GM21576 (cell line): ENCODE measurements around the gene SCYL2.
"Not testable (repeated sequence)": the region's sequence is repeated elsewhere in the genome, so short reads cannot be mapped to it uniquely, and the experiment has no call there.

Source experiments
- ATAC-seq: cut with Tn5 transposase; IDR thresholded peaks from one replicate; pipeline ENCODE4 v1.9.1; 2021; ENCODE audit warnings: mild to moderate bottlenecking, moderate library complexity; ENCODE audit not compliant: unreplicated experiment

Gene SCYL2

DNA sequence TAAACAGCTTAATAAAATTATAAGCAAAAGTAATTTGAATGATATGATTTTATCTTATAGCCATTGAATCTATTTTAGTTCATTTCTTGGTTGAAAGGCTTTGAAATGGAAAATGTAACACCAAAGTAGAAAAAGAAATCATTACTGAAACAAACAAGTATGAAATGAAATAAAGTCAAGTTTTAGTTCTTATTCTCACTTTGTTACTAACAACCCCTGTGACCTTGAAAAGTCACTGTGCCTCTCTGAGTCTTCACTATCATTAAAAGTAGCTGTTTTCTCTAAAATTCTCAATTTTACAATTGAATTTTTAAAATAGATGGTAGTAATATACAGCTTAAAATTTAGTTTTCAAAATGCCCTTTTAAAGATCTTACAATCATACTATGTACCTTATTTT is 57.5 kb downstream of the SCYL2 start:
- ATAC-seq, result peak; percentile 54

DNA sequence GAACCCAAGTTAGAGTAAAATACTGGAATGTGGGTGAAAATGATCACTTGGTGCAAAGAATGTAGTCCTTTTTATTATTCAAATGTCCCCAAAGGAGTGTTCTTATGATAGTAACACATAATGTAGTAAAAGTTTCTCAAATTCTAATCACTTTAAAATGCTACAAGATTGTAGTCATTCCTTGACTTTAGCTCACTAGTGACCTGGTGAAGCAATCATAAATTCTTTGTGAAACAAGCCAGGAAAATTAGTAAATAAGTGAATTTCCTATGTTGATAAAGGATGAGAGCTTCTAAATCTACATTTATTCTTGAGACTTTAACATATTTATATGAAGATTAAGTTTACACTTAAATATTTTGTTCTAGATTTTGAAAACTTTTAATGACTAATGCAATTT is 59.2 kb downstream of the SCYL2 start:
- no peak for ATAC-seq

DNA sequence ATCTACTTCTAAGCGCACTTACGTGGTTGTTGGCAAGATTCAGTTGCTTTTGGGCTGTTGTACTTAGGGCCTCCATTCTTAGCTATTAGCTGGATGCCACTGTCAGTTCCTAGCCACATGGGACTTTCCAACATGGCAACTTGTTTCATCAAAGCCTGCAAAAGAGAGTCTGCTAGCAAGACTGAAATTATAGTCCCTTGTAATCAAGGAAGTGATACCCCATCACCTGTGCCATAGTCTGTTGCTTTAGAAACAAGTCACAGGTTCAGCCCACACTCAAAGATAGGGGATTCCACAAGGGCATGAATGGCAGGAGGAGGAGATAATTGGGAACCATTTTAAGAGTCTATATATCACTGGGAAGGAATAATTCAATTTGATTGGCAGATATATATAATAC is 62.8 kb downstream of the SCYL2 start:
- peak; percentile 94 for ATAC-seq

DNA sequence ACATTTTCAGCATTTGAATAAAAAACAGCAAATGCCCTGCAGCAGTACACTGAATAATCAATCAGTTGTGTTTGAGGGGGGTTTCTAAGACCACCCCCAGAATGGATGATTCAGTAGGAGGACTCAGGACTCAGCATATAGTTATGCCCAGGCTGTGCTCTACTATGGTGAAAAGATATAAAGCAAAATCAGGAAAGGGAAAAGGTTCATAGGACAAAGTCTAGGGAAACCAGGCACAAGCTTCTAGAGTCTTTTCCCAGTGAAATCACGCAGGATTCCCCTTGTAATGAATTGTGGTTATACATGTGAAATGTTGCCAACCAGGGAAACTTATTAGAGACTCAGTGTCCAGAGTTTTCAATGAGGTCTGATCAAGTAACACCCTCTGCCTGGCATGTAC is 64.9 kb downstream of the SCYL2 start:
- ATAC-seq, result no peak

DNA sequence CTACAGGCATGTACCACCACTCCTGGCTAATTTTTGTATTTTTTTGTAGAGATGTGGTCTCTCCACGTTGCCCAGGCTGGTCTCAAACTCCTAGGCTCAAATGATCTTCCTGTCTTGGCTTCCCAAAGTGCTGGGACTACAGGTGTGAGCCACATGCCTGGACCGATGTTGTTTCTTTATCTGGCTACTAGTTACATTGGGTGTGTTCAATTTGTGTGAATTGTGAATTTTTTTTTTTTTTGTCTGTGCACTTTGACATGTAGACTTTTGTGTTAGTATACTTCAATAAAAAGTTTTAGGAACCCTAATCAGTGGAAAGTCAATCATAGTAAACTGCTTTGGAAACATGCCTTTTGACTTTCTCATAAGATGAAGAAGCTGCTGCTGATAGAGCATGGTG is 65.9 kb downstream of the SCYL2 start:
- ATAC-seq, result no peak

DNA sequence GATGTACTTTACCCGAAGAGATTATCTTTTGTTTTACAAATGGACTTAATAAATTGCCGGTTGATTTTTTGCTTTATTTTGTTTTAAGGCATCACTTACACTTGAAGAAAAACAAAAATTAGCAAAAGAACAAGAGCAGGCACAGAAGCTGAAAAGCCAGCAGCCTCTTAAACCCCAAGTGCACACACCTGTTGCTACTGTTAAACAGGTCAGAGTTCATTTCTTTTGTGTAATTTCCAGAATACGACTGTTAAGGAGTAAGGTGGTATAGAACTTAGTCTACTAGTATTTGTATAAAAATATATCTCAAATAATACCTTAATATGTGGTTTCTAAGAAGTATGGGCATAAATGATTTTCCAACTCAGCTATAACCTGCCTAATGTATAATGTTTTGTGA is 70.3 kb downstream of the SCYL2 start:
- ATAC-seq, result no peak

DNA sequence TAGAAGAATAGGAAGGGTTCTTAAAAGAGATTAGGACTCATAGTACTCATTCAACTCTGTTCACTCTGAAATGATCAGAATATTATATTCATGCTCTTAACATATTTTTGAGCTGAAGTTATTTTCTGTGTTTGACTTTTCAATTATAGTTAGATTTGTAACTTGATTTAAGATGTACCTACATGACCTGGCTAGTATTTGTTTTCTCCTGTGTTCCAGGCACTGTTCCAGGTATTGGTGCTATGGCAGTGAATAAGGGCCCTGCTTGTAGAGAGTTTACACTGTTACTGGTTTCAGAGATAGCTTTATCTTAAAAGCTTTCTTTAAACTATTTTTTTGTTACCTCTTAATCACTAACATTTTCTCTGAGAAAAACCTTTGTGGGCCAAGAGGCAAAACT is 70.8 kb downstream of the SCYL2 start:
- no peak for ATAC-seq

DNA sequence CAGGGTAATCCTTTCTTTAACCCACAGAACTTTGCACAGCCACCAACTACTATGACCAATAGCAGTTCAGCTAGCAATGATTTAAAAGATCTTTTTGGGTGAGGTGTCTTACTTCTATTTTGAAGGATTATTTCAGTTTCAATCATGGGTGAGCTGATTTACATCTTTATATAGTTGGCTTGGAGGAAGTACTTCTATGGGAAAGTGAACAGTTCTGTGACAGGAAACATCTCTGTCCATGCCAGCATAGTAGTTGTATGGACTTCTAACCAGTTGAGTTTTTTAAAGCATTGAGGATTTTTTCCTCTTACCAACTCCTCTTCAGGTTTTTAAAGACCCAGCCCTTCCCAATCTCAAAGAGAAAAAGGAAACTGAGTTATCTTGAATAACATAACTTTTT is 72.1 kb downstream of the SCYL2 start:
- peak; percentile 53 for ATAC-seq

DNA sequence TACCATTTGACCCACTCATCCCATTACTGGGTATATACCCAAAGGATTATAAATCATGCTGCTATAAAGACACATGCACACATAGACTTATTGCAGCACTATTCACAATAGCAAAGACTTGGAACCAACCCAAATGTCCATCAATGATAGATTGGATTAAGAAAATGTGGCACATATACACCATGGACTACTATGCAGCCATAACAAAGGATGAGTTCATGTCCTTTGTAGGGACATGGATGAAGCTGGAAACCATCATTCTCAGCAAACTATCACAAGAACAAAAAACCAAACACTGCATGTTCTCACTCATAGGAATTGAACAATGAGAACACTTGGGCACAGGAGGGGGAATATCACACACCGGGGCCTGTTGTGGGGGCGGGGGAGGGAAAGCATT is 75.9 kb downstream of the SCYL2 start:
- not testable (repeated sequence) for ATAC-seq

DNA sequence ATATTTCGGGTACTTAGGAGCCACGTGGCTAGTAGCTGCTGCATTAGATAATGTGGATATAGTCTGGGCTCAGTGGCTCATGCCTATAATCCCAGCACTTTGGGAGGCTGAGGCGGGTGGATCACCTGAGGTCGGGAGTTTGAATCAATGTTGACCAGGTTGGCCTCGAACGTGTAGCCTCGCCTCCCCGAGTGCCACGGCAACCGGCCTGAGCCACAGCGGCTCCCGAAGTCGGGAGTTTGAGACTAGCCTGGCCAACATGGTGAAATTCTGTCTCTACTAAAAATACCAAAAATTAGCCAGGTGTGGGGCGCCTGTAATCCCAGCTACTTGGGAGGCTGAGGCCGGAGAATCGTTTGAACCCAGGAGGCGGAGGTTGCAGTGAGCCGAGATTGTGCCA is 77.4 kb downstream of the SCYL2 start:
- ATAC-seq, result not testable (repeated sequence)

DNA sequence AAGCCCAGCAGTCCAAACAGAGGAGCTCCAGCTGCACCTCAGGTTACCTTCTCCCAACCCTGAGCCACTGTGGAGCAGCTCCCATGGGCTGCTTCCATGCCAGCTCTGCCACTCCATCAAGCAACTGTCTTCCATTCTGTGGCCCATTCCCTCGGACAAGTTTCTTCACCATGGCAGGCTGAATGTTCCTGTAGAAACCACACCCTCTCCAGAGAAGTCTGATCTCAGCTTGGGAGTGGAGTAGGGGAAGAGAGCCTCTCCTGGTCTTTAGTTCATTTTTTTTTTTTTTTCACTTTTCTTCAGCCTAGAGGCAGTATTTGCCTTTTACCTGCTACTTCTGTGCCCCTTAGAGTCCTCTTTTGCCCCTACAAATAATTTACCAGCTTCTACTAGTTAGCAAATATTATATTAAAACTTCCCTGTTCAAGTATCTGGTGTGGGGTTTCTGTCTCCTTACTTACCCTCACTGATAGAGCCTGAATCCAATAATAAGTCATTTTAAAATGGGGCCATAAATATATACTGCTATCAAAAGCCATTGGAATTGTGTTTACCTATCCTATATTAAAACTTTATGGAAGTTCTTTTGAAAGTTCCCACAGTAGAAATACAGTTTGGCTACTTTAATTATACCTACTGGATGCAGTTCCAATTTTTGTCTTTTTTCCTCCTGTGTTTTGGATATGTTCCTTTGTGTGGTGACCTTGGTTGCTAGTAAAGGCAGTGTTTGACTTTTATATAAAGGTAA is 78.2 kb downstream of the SCYL2 start:
- ATAC-seq, result no peak

DNA sequence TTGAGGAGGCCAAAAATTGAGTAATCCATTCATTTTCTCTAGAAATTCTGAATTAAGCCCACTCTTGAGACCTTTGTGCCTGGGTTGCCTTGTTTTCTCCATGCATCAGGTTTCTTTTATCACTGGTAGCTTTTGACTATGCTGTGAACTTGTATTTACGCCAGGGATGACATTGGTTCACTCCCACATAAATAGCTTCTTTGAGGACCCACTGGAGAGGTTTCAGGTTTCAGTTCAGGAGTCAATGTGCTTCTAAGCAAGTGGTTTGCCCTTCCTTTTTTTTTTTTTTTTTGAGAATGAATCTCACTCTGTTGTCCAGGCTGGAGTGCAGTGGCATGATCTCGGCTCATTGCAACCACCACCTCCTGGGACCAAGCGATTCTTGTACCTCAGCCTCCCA is 79.7 kb downstream of the SCYL2 start:
- no peak for ATAC-seq

DNA sequence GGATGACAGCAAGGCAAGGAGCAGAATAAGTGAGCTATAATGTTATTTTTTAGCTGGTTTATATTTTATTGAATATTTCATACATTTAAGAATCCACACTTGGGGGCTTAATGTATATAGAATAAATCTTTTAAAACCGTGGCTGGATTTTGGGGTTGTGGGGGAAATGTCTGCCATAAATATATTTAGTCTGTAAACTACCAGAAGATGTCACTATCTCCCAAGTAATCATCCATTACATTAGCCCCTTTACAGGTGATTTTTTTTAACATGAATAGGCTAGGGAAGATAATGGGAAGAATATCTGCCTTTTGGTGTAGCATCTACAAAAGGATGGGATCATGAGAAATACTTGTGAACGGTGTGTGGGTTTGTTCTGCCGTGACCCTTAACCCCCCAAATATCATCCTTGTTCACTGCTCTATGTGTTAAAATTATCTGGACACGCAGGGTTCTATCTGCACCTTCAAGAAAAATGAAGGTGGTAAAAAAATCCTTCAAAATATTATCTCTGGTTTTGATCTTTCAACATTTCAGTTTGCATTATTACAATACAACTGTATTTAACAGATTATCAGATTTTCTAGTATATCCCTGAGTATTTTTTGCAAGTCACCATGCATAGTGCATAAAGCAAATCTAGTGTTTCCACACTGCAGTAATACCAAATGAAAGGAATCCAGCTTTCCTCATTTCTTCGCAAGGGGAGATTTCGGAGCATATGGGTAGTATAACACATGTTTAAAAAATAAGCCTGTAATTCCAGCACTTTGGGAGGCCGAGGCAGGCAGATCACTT is 81.9 kb downstream of the SCYL2 start:
- ATAC-seq, result no peak

DNA sequence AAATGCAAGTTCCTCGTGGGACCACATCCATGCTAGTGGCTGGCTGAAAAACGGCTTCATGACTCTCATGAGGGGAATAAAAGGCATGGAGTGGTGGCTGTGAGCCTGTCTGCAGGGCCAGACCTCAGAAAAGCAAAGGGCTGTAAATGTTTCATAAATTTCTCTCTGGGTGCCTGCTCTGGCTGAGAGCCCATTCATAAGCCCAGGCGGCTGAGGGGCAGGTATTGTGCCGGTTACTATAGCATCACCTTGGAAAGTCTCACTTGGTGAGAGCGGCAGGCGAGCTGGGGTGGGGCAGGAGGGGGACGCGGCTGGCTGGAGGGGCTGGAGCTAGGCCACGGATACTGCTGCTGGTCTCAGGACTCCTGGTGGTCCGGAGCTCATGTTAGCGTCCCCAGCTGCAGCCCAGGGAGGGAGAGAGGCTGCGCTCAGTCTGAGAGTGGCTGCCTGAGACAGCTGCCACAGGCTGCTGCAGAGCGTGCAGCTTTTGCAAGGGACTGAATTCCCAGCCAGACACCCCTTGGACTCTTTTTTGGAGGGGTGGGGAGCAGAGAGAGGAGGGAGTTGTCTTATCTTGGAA is 89.8 kb downstream of the SCYL2 start, which contains the start of gene SLC17A8:
SLC17A8 (plus strand) TSS at position 431 of the 580 bp plus-strand sequence. CDS start 318 bp downstream, outside the sequence.
- ATAC-seq, result no peak

DNA sequence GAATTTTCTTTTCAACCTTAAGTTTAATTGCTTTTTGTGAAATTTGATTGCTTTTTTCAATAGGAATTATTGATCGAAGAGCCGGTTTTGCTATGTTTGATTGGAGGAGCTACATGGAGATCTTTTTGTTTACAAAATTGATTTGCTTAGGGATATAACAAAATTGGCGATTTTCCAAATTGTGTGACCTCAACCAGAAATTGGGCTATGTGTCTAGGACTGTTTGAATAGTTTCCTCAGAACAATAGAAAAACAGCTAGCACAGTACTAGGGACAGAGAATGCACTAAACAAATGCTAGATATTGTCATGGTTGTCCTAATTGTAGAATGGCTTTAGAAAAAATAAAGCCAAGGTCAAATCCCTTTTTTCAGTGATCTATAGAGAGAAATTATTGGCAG is 92.3 kb downstream of the SCYL2 start:
- ATAC-seq, result no peak

DNA sequence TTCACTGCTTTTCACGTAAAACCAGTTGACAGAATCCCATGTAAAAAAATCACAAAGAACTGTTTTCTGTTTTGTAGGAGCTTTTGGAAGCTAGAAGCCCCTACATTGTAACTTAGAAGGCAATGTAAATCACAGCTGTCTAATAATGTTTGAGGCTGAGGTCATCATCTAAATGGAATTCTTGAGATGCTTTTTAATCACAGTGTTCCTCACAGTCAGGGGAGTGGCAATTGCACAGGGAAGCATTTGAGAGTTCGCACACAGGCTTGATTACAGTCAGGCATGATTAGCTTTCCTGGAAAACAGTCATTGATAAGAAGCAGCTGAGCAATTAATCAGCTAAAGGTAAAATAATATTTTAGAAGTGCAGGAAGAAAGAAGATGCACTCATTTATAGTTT is 92.8 kb downstream of the SCYL2 start:
- ATAC-seq, result no peak

DNA sequence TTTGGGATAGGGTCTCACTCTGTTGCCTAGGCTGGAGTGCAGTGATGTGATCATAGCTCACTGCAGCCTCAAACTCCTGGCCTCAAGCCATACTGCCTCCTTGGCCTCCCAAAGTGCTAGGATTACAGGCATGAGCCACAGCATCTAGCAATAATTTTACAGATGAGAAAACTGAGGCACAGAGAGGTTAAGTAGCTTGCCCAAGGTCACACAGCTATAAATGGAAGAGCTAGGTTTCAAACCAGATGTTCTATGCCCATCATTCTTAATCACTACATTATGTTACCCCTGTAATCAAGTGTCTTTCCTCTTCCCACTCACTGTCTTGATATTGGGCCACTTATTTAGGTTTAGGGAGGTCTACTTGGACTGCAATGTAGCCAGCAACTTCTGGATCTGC is 93.5 kb downstream of the SCYL2 start:
- no peak for ATAC-seq

DNA sequence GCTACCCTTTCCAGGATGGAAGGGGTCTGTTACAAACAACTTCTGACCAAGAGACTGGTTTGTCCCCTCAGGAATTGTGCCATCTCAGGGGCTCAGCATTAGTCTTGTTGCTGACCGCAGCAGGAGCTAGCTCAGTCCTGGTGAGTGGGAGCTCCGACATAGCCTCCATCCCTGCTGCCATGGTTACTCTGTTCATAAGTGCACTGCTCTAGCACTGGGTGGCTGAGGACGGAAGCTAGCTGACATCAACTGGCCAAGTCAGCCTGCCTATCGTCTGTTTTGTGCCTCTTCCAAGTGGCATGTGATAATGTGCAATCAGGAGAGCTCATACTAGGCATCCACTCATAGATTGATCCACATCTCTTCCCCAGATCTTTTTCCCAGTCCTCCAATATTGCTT is 97.3 kb downstream of the SCYL2 start:
- no peak for ATAC-seq

DNA sequence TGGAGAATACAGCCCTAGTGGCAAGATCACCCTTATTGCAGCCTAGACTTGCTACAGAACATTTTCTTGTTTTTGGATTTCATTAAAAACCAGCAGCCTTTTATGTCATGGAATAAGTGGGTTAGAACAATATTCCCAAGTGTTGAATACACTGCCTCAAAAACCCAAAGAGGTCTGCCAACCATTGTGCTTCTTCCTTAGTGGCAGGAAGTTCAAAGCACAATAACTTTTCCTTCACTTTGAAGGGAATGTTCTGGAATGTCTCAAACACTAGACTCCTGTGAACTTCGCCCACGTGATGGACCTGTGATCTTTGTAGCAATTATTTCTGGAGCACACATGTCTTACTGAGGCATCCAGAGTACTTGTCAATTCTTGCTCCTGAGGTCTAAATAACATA is 98.4 kb downstream of the SCYL2 start:
- ATAC-seq, result no peak

DNA sequence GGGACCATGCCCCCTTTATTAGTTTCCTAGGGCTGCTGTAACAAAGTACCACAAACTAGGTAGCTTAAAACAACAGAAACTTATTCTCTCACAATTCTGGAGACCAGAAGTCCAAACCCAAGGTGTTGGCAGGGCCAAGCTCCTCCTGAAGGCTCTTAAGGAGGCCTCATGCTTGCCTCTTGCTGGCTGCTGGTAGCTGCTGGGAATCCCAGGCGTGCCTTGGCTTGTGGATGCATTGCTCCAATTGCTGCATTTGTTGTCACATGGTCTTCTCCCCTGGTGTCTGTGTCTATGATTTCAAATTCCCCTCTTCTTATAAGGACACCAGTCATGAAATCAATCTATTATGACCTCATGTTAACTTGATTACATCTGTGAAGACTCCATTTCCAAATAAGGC is 101.1 kb downstream of the SCYL2 start:
- ATAC-seq, result no peak

DNA sequence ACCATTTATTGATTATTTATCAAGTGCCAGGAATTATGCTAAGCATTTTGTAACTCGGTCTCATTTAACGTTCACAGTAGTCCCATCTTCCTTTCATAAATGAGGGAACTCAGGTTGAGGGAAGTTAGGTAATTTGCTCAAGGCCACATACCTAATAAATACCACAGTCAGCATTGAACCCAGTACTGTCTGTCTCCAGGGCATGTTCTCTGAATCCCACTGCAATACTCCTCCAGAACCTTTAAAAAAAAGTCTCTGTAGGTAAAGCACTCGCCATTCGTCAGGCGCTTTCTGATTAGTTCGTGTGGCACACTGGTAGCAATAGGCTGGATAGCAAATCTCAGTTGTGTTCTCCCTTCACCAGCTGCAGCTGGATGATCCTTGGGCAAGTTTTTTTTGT is 104.2 kb downstream of the SCYL2 start:
- ATAC-seq, result no peak
